Measurements from ENCODE around the gene ZBTB47.

Gene ZBTB47

DNA sequence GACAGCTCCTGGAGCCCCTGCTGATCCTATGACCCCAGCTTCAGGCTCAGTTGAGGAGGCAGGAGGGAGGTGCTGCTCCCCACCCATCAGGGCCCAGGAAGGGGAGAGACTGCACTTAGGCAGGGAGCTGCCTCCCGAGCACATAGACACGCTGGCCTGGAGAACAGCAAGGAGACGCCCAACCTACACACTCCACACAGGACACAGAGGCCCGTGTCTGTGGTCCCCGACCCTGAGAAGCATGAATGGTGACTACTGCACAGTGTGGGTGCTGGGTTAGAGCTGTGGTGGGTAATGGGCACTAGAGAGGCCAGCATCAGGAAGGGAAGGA lies 50.2 kb downstream of the ZBTB47 start:
- TF ChIP-seq, protein P1, sequence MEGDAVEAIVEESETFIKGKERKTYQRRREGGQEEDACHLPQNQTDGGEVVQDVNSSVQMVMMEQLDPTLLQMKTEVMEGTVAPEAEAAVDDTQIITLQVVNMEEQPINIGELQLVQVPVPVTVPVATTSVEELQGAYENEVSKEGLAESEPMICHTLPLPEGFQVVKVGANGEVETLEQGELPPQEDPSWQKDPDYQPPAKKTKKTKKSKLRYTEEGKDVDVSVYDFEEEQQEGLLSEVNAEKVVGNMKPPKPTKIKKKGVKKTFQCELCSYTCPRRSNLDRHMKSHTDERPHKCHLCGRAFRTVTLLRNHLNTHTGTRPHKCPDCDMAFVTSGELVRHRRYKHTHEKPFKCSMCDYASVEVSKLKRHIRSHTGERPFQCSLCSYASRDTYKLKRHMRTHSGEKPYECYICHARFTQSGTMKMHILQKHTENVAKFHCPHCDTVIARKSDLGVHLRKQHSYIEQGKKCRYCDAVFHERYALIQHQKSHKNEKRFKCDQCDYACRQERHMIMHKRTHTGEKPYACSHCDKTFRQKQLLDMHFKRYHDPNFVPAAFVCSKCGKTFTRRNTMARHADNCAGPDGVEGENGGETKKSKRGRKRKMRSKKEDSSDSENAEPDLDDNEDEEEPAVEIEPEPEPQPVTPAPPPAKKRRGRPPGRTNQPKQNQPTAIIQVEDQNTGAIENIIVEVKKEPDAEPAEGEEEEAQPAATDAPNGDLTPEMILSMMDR (IDR thresholded peaks at IDR 0.05) = no peak
- Histone ChIP-seq H3K36me3 (no peaks in the 10 kb centered on the region), H3K4me1 (peaks cover 0 to 16% (median 15%) of the 10 kb centered on the region in 4 donors), H3K27ac (no peak overlapping the region), H3K4me3 (no peak overlapping the region), H3K27me3 (no peaks in the 10 kb centered on the region), H3K9me3 (no peaks in the 10 kb centered on the region)
- intact Hi-C loops (cut with DNase I; ENCODE audit: low total_unique reads) = no loop called here
- peak; percentile 14 to 43 for DNase-seq

DNA sequence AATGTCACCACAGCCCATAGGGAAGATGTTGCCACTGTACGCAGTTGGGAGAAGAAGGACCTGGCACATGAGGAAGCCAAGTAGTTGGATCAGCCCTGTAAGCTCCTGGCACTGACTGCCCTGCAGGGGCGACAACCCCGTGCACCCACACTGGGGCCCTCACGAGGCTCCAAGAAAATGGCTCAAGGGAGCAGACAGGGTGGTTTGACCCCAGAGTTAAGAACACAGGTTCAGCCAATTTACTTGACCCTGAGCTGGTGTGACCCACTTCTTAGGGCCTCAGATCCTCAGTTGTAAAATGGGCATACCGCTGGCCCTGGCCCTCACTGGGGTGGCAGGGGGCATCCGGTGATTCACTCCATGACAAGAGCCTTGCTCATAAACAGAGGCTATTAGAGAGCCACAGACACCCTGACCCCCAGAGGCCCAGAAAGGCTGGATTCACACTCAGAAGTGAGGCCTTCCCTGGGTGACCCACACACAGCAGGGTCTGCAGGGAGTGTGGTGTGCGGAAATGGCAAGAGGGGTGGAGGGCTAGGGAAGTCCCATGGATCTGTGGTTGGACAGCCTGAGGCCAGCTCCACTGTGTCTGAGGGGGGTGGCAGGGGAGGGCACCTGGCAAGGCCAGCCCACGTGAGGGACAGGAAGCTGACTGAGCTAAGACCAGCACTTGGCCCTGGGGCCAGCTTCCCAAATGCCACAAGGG lies 50.8 kb downstream of the ZBTB47 start:
- intact Hi-C loops (cut with DNase I; ENCODE audit: low total_unique reads) = no loop called here
- peak; percentile 10 to 56 for DNase-seq

DNA sequence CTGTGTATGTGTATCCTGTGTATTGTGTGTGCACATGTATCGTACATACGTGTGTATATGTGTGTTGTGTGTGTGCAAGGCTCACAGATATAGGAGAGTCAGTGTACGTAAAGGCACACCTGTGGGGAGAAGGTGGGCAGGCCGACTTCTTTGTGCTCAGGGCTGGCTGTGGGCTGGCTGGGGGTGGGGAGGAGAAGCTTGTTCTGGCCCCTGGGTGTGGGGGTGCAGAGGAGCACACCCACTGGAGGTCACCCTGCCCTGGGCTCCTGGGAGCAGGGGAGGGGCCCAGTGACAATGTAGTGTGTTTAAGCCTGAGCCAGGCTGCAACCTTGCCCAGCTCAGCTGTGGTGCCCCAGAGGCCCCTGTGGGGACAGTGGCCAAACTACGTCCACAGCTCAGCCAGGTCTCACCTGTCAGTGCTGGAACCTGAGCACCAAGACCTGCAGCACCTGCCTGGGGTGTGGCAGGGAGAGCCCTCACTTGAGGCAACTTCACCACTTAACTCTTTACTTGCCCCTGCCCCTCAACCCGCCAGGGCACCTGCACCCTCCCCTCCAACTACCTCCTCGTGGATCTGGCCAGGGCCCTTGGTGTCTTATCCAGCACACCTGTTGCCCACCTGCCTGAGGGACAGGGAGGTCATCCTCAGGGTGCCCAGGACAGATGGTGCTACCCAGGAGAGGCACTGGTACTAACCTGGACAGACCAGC lies 51.7 kb downstream of the ZBTB47 start:
- no peaks in the 10 kb centered on the region for H3K27me3 ChIP-seq
- DNase-seq = peak; percentile 10 to 66
- intact Hi-C loops (cut with DNase I; ENCODE audit: low total_unique reads) = no loop called here
- H3K36me3 ChIP-seq = no peaks in the 10 kb centered on the region
- no peak overlapping the region for H3K4me3 ChIP-seq
- TF ChIP-seq, protein P1 (IDR thresholded peaks at IDR 0.05) = no peak
- H3K4me1 ChIP-seq = peaks cover 0 to 16% (median 15%) of the 10 kb centered on the region in 4 donors
- no peaks in the 10 kb centered on the region for H3K9me3 ChIP-seq
- H3K27ac ChIP-seq = no peak overlapping the region

More for the DNA sequence above, 50.8 kb downstream of the ZBTB47 start:
- Histone ChIP-seq H3K9me3 (no peaks in the 10 kb centered on the region), H3K27me3 (no peaks in the 10 kb centered on the region), H3K4me1 (peaks cover 0 to 16% (median 15%) of the 10 kb centered on the region in 4 donors), H3K36me3 (no peaks in the 10 kb centered on the region), H3K4me3 (no peak overlapping the region), H3K27ac (no peak overlapping the region)
- TF ChIP-seq, protein P1 (IDR thresholded peaks at IDR 0.05) = no peak

DNA sequence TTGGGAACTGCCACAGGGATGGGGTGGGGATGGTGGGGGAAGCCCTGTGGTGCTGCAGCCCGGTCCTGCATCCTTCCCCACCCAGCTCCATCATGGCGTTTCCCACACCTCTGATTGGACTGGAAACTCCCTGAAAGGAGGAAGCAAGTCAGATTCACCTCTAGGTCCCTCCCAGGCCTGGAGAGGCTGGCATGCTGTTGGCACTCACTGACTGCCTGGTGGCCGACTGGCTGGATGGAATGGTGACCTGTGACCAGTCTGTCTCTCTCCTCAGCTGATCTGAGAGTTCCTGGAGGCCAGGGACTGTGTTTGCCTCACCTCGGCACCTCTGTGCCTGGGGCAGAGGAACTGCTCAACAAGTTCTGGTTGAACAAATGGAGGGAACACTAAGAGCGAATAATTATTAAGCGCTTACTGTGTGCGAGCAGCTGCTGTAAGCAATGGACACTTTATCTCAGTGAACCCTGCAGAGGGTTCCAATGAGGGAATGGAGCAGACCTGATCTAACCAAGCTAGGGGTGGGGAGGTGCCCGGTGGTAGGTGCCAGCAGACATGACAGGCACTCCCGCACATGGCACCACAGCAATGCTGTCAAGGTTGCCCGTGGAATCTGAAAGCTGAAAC lies 52.6 kb downstream of the ZBTB47 start:
- TF ChIP-seq, protein P1 (IDR thresholded peaks at IDR 0.05) = no peak
- H3K4me1 ChIP-seq = peaks cover 0 to 14% (median 14%) of the 10 kb centered on the region in 4 donors
- H3K27ac ChIP-seq = no peak overlapping the region
- no peaks in the 10 kb centered on the region for H3K27me3 ChIP-seq
- H3K4me3 ChIP-seq = no peak overlapping the region
- H3K36me3 ChIP-seq = no peaks in the 10 kb centered on the region
- no peaks in the 10 kb centered on the region for H3K9me3 ChIP-seq
- peak in 1 of 2 donors; percentile 6 for DNase-seq
- intact Hi-C loops (cut with DNase I; ENCODE audit: low total_unique reads) = no loop called here

DNA sequence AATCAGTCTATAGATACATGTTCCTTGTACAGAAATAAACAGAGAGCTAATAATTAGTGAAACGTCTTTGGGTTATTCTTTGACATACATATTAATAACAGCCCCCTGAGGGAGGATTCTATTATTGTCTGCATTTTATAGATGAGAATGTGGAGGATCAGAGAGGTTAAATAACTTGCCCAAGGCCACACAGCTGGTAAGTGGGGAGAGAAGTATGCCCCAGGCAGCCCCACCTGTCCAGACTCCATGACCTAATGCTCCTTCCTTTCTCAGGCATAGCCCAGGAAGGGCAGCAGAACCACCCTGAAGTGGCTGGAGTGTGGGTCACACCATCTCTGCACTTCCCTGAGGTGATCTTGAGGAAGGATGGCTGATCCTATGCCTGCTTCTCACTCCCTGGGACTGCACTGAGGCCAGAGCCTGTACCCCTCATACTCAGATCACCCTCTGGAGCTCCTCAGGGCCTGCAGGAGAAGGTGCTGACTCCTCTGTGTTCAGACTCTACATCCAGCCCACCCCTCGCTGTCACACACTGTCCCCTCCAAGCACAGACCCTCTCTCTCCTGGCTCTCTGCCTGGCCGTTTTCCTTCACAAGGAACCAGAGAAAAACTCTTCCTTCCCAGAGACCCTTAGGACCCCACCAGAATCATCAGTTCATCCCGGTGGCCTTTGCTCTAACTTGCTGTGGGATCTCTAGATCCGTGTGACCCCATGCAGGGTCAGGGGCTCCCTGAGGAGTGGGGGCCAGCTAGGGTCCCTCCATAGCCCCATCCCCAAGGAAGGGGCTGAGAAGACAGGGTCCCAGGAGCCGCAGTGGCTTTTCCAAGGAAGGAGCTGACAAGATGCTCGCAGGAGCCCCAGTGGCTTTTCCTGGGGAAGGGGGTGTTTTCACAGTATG lies 53.5 kb downstream of the ZBTB47 start:
- Histone ChIP-seq H3K27me3 (no peaks in the 10 kb centered on the region), H3K4me3 (no peak overlapping the region), H3K9me3 (no peaks in the 10 kb centered on the region), H3K4me1 (peaks cover 0 to 5% (median 5%) of the 10 kb centered on the region in 4 donors), H3K27ac (no peak overlapping the region), H3K36me3 (no peaks in the 10 kb centered on the region)
- TF ChIP-seq, protein P1 (IDR thresholded peaks at IDR 0.05) = no peak
- peak; percentile 16 to 46 for DNase-seq
- intact Hi-C loops (cut with DNase I; ENCODE audit: low total_unique reads) = no loop called here
